ENCODE data around the gene B3GALT5. TPM values are rescaled to one million over a fixed set of nuclear protein-coding genes. Genes with fewer than 3 reads are reported as not detected.

B3GALT5 gene
- total RNA-seq, 1 experiment from 2014 or later, result not detected

GRCh38 chr21:39673736-39674135 lies 61.0 kb downstream of the B3GALT5 start:
- no peak overlapping the region for H3K4me3 Mint-ChIP-seq (ENCODE audit: unreplicated experiment)
- DNase-seq (ENCODE audit: unreplicated experiment), result no peak
- no peaks in the 10 kb centered on the region for H3K36me3 Mint-ChIP-seq (ENCODE audit: insufficient read depth, unreplicated experiment)
- no peaks in the 10 kb centered on the region for H3K27me3 Mint-ChIP-seq (ENCODE audit: insufficient read depth, unreplicated experiment)
- no peak for TF ChIP-seq CTCF (IDR thresholded peaks at IDR 0.05; ENCODE audit: unreplicated experiment)
- no TSS peak for BruUV-seq (replicated peaks)
- ChIA-PET CTCF (no interaction called here), POLR2A (no interaction called here)
- H3K9me3 Mint-ChIP-seq (ENCODE audit: unreplicated experiment), result no peaks in the 10 kb centered on the region
- no peak overlapping the region for H3K27ac Mint-ChIP-seq (ENCODE audit: low read depth, unreplicated experiment)
- intact Hi-C loops (cut with micrococcal nuclease), result no loop called here
- peaks cover 22% of the 10 kb centered on the region for H3K4me1 Mint-ChIP-seq (ENCODE audit: insufficient read depth, unreplicated experiment)

DNA sequence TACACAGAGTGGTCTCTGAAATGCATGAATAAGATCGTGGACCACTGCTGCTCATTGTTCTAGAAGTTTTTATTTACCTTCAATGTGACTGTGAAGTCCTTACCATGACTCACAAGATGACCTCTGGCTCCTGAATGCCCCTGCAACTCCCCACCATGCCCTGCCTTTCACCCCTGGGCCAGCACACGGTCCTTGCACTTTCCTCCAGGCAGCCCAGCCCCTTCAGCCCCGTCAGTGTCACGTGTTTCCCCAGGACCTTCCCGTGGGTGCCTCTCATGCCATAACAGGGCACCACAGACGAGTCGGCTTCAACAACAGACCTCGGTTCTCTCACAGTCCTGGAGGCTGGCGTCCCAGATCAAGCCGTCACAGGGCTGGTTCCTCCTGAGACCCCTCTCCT lies 62.1 kb downstream of the B3GALT5 start:
- Mint-ChIP-seq H3K27me3 (ENCODE audit: insufficient read depth, unreplicated experiment) (no peaks in the 10 kb centered on the region), H3K4me3 (ENCODE audit: unreplicated experiment) (no peak overlapping the region), H3K27ac (ENCODE audit: low read depth, unreplicated experiment) (peak overlapping the region; percentile 2), H3K4me1 (ENCODE audit: insufficient read depth, unreplicated experiment) (peaks cover 23% of the 10 kb centered on the region), H3K36me3 (ENCODE audit: insufficient read depth, unreplicated experiment) (no peaks in the 10 kb centered on the region), H3K9me3 (ENCODE audit: unreplicated experiment) (peaks cover 2% of the 10 kb centered on the region)
- DNase-seq (ENCODE audit: unreplicated experiment), result no peak
- TF ChIP-seq CTCF (IDR thresholded peaks at IDR 0.05; ENCODE audit: unreplicated experiment), result no peak
- ChIA-PET POLR2A (interaction anchor here (0.7 to 1.0 kb wide), 2 partner anchors 153 to 226 kb away, joined by 3 read pairs; no protein-coding TSS in a partner anchor), CTCF (interaction anchor here (0.5 kb wide), 1 partner anchor 1224 kb away, joined by 3 read pairs; no protein-coding TSS in a partner anchor)
- intact Hi-C loops (cut with micrococcal nuclease), result no loop called here
- no TSS peak for BruUV-seq (replicated peaks)

DNA sequence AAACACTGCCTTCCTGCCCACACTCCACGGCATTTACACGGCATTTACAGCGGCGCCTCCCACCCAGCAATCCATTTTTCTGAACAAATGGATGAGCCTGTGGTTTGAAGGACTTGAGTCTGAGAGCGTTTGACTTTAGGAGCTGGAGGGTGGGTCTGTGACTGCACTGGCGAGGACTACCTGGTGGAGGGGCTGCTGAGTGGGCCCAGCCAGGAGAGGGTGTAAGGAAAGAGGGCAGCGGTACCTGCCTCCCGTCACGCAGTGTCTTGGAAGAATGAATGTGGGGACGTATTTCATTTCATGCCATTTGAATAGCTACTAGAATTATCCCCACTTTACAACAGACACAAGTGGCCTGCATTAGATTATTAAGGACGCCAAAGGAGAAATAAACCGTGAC lies 62.9 kb downstream of the B3GALT5 start:
- ChIA-PET CTCF (interaction anchor here (0.5 kb wide), 1 partner anchor 1225 kb away, joined by 3 read pairs; no protein-coding TSS in a partner anchor), POLR2A (interaction anchor here (0.7 to 1.0 kb wide), 2 partner anchors 154 to 226 kb away, joined by 3 read pairs; no protein-coding TSS in a partner anchor)
- no peaks in the 10 kb centered on the region for H3K36me3 Mint-ChIP-seq (ENCODE audit: insufficient read depth, unreplicated experiment)
- TF ChIP-seq CTCF (IDR thresholded peaks at IDR 0.05; ENCODE audit: unreplicated experiment), result no peak
- no peaks in the 10 kb centered on the region for H3K27me3 Mint-ChIP-seq (ENCODE audit: insufficient read depth, unreplicated experiment)
- H3K27ac Mint-ChIP-seq (ENCODE audit: low read depth, unreplicated experiment), result peak overlapping the region; percentile 2
- intact Hi-C loops (cut with micrococcal nuclease), result no loop called here
- peaks cover 27% of the 10 kb centered on the region for H3K4me1 Mint-ChIP-seq (ENCODE audit: insufficient read depth, unreplicated experiment)
- no peak for DNase-seq (ENCODE audit: unreplicated experiment)
- BruUV-seq (replicated peaks), result no TSS peak
- peaks cover 8% of the 10 kb centered on the region for H3K9me3 Mint-ChIP-seq (ENCODE audit: unreplicated experiment)
- no peak overlapping the region for H3K4me3 Mint-ChIP-seq (ENCODE audit: unreplicated experiment)

DNA sequence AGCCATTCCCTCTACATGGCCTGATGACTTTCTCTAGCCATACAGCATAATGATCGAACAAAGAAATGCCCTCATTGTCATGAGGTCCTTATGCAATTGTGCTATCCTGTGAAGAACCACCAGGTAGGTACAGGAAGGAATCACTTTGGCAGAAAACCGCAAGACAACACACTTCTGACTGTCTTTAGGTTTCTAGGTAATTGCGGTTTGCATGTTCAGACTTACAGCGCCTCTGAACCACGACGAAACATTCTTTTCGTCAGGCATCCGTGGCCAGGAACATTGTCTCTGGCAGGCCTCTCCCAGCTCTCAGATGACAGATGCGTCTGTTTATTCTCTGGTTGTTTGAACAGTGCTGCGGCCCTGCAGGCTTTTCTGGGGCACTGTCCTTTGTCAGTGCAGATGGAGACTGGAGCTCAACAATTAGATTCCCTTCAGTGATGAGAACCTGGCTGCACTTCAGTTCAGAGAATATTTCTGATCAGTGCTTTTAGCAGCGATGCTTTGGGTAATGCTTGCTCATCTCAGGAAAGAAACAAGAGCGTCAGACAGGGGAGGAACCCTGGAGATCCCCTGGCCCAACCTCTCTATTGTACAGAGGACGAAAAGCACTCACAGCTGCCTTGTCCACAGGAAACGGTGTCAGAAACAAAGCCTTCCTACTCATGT lies 63.4 kb downstream of the B3GALT5 start:
- no peak for TF ChIP-seq CTCF (IDR thresholded peaks at IDR 0.05; ENCODE audit: unreplicated experiment)
- BruUV-seq (replicated peaks), result no TSS peak
- no peak for DNase-seq (ENCODE audit: unreplicated experiment)
- Mint-ChIP-seq H3K27me3 (ENCODE audit: insufficient read depth, unreplicated experiment) (no peaks in the 10 kb centered on the region), H3K4me1 (ENCODE audit: insufficient read depth, unreplicated experiment) (peaks cover 27% of the 10 kb centered on the region), H3K36me3 (ENCODE audit: insufficient read depth, unreplicated experiment) (no peaks in the 10 kb centered on the region), H3K27ac (ENCODE audit: low read depth, unreplicated experiment) (peak overlapping the region; percentile 78), H3K9me3 (ENCODE audit: unreplicated experiment) (peaks cover 8% of the 10 kb centered on the region), H3K4me3 (ENCODE audit: unreplicated experiment) (no peak overlapping the region)
- intact Hi-C loops (cut with micrococcal nuclease), result no loop called here
- ChIA-PET CTCF (interaction anchor here (1.2 to 1.4 kb wide), 2 partner anchors 42 to 43 kb away, joined by 4 to 5 read pairs; no protein-coding TSS in a partner anchor), POLR2A (interaction anchor here (1.0 kb wide), 1 partner anchor 154 kb away, joined by 3 read pairs; no protein-coding TSS in a partner anchor)
